OCI-M1 (cell line): Measurements from ENCODE around the gene ACTL6B.

Experiments
- DNase-seq: peaks from one replicate; lab custom pipeline; 2025; lab: John Stamatoyannopoulos, UW

ACTL6B gene

GRCh38 chr7:100683659-100684533 is 27.6 kb upstream of the ACTL6B start:
- no peak for DNase-seq

GRCh38 chr7:100682991-100683658 is 26.9 kb upstream of the ACTL6B start:
- no peak for DNase-seq

GRCh38 chr7:100682228-100682741 is 26.0 kb upstream of the ACTL6B start:
- no peak for DNase-seq

- DNase-seq: no peak
Observed at GRCh38 chr7:100681491-100682227, 25.4 kb upstream of the ACTL6B start.

GRCh38 chr7:100680576-100681271 is 24.5 kb upstream of the ACTL6B start:
- DNase-seq: peak; percentile 49

GRCh38 chr7:100679927-100680575 is 23.8 kb upstream of the ACTL6B start:
- peak; percentile 49 for DNase-seq

GRCh38 chr7:100679129-100679926 is 23.1 kb upstream of the ACTL6B start:
- no peak for DNase-seq

- no peak for DNase-seq
Observed at GRCh38 chr7:100678291-100678984, 22.2 kb upstream of the ACTL6B start.

- DNase-seq: no peak
Observed at GRCh38 chr7:100677308-100678267, 21.3 kb upstream of the ACTL6B start.

- DNase-seq: no peak
Observed at GRCh38 chr7:100676501-100677306, 20.5 kb upstream of the ACTL6B start.

GRCh38 chr7:100675581-100676350 is 19.5 kb upstream of the ACTL6B start:
- DNase-seq: peak; percentile 84

- DNase-seq: peak; percentile 62
Observed at GRCh38 chr7:100675105-100675451, 18.8 kb upstream of the ACTL6B start.

GRCh38 chr7:100674411-100675104 is 18.3 kb upstream of the ACTL6B start:
- peak; percentile 72 for DNase-seq

- DNase-seq: peak; percentile 81
Observed at GRCh38 chr7:100673942-100674410, 17.7 kb upstream of the ACTL6B start.

GRCh38 chr7:100673302-100673941 is 17.2 kb upstream of the ACTL6B start, which contains the start of gene GNB2:
Gene GNB2 (plus strand): TSS chr7:100673740. CDS start chr7:100676266, 2,526 bp downstream.
- DNase-seq: peak; percentile 100
